Cerebellar nuclear complex (tissue), 1 donor: ENCODE measurements around the gene STX3.
"Not testable (repeated sequence)": the region's sequence is repeated elsewhere in the genome, so short reads cannot be mapped to it uniquely, and the experiment has no call there.

ENCODE experiments used
- DNase-seq, 2 experiments: peaks; one replicate each; lab custom pipeline; 2025; lab: John Stamatoyannopoulos, UW

Gene STX3

DNA sequence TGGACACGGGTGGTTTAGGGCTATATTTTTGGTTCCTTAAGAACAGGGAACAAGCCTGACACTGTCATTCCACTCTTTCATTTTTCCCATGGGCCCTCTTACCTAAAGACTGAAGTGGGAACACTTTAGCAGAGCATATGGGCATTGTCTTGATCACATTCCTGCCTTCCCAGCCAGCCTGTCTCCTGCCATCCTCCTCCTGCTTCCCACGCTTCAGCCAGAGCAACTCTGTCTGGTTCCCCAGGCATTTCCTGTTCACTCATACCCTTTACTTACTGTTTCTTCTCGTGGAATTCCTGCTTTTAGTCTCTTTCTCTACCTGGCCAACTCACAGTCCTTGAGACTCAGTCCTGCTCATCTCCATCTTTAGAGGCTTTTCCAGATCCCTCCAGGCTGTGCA lies 32.6 kb downstream of the STX3 start:
- DNase-seq, result no peak

DNA sequence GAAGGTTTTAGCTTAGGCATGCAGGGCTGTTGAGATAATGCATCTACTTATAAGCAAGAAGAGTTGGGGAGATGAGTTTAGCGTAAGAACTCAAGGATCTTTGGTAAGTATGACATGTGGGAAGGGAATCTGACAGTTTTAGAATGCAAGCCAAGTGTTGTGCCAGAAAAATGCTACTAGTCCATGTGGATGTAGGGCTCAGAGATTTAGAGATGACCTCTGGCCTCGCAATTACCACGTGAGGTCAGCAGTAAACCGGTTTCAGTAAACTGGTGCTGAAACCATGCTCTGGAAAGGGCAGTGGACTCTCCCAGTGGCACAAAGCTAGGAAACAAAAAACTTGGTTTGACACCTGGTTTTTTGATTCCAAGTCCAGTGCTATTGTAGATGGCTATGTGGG lies 36.5 kb downstream of the STX3 start:
- DNase-seq, result no peak

DNA sequence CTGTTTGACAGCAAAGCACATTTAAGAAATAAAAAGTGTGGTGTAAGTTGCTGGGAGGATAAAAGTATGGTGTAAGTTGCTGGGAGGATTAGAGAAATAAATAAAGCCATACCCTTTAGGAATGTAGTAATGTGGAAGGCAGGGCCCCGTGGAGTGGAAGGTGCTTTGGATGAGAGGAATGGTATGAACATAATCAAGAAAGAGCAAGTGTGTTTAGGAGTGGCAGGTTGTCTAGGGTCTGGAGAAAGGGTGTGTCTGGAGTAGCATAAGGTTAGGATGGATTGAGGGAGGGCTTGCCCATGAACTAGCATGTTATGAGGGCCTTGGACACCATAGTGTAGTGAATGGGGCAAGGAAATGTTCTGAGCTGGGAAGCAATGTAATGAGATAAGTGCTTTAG lies 37.3 kb downstream of the STX3 start:
- no peak for DNase-seq

DNA sequence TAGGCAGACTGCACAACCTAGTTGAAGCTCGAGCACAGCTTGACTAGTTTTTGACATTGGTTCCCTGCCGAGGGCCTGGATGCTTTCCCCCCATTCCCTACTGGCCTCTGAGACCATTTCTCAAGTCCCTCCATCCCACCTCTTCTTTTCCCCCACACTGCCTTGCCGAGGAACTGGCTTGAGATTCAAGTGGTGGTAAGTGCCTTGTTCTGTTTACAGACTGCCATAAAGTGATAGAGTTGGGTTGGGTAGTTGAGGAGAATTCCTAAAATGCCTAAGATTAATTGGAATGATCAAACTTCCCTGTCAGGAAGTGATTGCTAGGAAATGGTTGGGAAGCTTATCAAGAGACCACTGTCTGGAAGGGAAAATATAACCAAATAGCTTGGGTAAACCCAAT lies 39.2 kb downstream of the STX3 start:
- DNase-seq, result no peak

DNA sequence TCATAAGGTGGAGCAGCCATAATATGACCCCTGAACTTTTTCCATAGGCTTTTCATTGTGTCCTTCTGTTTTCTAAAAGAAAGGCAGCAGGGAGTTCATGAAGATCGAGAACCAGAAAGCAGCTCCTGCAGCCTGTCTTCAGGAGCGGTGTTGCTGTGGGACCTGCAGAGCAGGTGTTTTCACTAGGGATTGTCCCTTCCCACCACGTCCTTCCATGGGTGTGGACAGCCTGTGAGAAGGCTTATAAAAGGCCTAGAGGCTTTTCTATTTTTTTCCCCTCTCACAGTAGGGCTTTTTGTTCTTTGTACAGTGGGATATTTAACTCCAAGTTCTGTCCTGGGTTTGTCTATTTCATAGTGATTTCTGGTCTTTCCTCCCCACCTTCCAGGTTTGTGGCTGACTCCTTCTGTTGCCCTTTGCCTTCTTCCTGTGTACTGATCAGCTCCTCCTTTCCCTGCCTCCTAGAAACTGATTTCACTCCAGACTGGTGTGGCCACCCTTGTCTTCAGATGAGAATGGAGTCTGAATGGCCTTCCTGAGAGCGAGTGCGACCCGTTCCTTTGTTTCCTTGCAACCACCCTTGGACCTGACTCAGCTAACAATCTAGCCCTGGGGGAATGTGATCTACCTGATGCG lies 45.3 kb downstream of the STX3 start:
- DNase-seq, result no peak

DNA sequence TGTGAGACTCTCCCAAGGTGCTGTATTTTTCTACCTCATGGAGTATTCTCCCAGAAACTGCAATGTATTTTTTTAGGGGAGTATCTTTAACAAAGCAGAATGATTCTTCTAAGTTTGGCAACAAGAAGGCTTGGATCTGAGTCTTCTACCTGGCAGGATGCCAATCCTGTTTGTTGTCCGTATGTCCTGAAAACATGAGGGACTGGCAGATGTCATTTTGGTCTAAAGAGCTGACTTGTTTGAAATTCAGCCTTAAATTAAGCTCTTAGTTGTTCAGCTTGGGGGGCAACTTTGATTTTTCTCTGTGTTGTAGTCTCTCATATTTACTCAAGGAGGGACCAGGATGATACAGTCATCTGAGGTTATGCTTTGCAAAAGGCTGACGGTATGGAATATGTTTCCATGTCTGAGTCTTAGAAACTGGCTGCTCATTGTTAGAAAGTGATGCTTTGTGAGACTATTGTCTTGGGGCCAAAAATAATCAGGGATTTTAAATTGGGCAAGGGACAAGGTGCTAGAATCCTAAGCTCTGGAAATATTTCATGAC lies 46.1 kb downstream of the STX3 start:
- no peak for DNase-seq

DNA sequence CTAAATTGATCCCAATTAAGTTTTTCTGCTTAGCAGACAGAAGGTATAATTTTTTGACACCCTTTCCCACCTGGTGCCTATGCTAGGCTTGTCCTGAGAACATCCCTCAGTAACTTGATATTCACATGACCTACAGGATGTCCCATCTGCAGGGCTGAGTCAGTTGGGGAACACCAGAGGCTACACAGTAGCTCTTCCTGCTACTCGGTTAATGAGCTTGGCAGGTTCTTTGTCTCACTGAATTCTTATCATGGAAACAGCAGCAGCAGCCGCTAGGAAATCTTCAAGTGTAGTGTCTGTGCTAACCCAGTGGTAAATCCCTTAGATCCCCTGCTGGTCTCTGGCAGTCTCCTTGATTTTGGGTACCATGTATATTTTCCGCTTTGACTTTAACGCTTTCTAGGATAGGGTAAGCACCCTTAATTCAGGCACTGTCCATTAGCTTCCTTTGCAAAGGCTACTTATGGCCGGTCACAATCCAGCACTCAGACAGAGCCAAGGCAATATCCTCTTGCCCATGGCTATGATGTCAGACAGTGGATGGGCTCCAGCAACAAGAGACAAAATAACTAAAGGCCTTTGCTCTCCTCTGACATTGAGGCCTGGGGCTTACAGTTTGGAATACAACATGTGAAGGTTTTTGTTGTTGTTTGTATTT lies 46.9 kb downstream of the STX3 start:
- peak in 1 of 2 experiments; percentile 34 for DNase-seq

DNA sequence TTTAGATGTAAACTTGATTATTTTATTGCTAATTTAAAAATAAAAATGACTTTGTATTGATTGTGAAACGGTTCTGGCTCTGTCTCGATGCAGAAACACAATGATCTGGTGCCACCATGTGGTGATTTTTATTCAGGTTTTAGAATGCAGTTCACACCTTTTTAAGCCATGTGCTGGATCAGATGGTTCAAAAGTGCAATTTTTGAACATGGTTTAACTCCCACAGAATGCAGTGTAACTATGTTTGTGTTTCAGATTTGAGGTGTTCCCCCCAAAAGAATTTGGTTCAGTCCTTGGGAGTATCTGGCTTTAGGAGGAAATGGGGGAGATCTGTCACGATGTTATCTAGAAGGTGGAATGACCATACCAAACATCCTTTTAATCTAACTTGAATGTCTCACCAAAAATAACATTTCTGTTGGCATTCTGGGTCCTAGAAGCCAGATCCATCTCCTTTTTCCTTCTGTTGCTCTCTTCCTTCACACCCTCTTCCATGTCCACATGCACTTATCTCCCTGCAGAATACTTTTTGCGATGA lies 47.5 kb downstream of the STX3 start:
- no peak for DNase-seq

DNA sequence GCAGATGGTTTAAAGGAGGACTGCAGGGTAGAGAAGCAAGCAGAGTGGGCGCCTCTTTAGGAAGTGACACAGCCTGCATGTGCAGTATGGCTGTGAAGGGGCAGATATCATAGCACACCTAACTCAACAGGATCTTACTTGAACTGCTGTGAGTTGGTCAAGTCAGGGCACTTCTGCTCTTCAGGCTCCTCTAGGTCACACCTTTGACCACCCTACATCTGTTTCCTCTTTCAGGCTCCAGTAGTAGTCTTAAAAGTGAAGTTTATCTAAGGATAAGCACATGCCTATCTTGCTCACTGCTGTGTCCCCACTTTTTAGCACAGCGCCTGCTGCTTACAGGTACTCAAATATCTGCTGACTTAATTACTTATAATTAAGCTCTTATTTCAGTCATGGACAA lies 48.9 kb downstream of the STX3 start:
- no peak for DNase-seq

DNA sequence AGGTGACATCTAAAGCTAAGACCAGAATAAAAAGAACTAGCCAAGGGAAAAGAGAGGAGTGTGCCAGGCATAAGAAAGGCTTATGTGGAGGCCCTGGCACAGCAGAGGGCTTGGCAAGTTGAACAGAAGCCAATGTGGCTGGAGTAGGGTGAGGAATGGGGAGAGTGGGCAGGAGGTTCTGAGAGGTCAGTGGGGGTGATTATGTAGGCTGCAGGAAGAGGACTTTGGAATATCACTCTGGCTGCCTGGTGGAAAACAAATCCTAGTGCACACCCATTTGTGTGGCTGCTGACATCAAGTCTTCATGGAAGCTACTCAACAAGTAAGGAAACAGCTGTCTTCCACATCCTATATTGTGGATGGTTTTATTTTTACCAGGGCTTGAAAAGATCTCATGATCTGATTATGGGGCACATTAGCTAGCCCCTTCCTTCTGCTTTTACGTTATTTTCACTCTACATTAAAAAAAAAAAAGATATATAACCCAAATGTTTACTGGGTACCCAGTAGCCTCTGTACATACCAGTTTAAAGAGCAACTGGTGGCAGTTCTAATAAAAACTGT lies 52.0 kb downstream of the STX3 start:
- no peak for DNase-seq

DNA sequence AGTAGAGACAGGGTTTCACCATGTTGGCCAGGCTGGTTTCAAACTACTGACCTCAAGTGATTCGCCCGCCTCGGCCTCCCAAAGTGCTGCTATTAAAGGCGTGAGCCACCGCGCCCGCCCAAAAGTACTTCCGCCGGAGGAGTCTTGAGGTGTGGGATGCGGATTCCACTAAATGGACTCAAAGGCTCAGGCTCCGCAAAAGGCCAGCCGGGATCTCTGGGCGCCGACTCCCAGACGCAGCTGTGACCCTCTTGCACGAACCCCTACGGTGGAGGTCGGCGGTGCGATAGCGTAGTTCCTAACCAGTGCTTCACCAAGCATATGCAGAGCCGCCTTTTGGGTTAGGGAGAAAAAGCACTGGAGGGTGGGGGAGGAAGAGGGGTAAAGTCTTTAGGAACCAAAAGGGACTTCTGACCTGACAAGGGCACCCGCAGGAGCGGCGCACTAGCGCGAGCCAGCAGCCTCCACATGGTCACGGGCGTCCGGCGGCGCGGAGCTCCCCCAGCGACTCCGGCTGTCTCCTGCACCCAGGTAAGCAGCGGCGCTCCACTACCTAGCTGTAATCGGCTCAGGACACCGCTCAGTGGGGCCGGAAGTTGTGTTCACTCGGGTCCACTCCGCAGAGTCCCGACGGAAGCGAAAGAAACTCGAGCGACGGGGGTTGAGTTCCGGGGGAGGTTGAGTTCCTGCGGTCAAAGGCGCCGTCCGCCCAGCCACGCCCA lies 55.2 kb downstream of the STX3 start, which contains the start of gene MRPL16:
Gene MRPL16, minus strand, starts transcription at position 590 of the 722 bp plus-strand sequence. Its CDS starts 120 bp downstream, at position 470.
- DNase-seq, result peak in 1 of 2 experiments; percentile 62

DNA sequence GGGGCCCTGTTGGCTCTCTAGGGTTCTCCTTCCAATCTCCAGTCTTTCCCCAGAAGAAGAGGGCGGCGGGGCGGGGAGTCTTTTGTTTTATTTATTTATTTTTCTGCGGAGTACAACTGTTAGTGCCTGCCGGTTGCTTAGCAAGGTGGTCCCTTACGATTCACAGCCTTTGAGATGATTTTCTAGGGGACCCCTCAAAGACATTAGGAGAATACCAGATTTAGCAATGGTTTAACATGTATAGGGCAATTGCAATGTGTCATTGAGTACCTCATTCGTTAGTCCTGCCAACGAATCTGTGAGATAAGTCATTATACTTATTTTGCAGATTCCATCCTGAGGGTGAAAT lies 55.7 kb downstream of the STX3 start:
- no peak for DNase-seq

DNA sequence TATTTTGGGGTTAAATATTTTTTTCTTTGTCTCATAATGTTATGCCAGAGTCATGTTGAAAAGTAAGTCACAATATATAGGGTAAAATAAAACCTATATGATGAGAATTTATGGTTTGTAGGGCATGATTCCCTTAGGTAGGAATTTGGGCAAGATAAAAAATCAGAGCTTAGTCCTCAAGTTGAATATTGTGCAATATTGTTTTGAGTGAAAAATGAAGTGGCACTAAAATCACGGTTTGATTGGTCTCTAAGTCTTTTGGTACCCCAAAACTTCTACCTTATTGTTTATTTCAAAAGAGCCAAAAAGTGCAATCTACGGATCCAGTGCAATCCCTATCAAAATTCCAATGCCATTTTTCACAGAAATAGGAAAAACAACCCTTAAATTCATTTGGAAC lies 57.0 kb downstream of the STX3 start:
- no peak for DNase-seq

DNA sequence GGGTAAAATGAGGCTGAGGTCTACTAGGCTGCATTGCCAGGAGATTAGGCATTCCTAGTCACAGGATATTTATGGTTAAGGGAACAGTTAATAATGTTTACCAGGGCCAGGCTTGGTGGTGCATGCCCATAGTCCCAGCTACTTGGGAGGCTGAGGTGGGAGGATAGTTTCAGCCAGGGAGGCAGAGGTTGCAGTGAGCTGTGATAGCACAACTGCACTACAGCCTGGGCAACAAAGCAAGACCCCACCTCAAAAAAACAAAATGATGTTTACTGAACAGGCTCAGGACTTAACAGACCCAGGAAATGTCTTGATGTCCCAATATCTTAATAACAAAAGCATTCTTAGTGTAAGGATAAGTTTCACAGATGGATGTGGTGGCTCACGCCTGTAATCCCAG lies 58.2 kb downstream of the STX3 start:
- DNase-seq, result no peak

DNA sequence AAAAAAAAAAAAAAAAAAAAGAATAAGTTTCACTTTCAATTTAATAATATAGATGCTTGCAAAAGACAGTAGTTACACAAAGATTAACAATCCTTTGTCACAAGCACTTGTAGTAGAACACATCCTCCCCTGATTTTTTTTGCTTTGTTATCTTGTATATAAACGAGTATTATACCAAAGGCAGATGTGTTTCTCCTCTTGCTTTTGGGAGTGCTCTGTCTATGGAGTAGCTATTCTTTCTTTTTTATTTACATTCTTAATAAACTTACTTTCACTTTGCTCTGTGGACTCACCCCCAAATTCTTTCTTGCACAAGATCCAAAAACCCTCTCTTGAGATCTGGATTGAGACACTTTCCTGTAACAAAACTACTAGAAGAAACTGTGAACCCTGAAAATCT lies 58.8 kb downstream of the STX3 start:
- DNase-seq, result no peak

DNA sequence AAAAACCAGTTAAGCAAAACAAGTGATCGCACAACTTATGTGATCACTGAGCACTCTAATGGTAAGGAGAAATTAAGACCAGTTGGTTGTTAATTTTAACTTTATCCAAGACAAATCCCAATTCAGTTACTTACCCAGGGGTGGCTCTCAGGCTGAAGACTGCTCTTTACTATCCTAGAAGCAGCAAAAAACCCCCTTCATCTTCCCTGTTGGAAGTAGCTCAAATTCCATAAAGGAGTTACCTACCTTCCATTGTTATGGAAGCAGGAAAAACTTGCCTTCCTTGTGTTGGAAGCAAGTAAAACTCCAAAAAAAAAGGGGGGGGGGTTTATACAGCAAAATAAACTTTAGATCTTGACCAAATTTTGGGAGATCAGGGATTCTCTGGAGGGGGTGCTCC lies 60.6 kb downstream of the STX3 start:
- no peak for DNase-seq

DNA sequence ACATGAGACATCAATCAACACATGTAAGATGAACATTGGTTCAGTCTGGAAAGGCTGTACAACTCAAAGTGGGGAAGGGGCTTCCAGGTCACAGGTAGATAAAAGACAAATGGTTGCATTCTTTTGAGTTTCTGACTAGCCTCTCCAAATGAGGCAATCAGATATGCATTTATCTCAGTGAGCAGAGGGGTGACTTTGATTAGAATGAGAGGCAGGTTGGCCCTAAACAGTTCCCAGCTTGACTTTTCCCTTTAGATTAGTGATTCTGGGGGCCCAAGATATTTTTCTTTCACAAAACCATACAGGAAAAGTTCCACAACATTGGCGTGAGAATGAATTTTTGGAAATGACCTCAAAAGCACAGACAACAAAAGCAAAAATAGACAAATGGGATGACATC lies 61.3 kb downstream of the STX3 start:
- DNase-seq, result not testable (repeated sequence)

DNA sequence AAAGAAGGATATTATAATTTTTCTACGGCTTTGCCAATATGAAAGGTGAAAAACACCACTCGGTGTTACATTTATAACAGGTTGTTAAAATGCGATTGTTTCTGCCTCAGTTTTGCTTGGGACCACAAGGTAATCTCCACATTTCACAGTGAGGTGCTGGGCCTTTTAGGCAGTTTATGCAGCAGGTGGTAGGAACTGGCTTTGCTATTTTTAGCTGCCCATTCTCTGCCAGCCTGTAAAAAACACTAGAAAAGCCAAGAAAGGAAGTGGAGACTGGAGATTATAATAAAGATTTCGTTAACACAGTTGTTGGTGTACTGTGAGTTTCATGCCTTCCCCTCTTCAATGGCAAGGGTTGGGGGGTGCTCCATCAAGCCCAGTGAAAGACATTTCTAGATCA lies 63.4 kb downstream of the STX3 start:
- no peak for DNase-seq

DNA sequence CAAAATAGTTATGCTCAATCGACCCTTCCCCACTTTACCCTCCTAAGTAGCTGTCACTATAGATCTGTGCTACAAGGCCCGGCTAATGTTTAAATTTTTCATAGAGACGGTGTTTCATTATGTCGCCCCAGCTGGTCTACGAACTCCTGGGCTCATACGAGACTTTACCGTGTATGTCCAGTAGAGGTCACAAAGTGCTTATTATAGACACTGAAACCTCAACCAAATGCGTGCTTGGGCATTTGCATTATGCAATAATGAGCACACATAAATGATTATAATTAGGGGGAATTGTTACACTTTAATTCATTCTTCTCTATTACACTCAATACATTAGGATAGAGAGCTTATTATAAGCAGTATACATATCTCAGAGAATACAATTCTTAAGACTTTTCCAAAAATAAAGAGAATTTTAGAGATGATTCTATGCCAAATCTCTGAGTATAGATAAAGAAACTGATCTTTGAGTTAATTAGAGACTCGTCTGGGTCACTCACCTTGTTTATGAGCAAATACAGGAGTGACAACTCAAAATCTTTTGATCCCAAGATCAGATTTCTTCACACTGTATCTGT lies 67.9 kb downstream of the STX3 start:
- DNase-seq, result peak in 1 of 2 experiments; percentile 1

DNA sequence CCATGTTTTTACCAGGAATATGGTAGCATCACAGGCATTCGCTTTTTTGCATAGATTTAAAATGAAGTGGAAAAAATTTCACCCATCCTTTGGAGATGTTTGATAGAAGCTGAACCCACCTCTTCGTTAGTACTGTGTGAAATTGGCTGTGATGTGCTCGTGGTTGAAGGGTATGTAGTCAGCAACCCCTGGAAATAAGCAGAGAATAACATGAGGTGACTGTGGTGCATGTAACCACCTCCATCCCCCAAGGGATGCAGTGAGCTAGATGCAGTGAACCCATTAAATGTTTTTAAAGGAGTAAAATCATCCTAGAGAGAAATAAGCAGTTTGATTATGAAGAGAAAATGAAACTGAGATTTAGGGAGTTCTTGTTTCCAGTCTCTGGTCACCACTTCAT lies 74.2 kb downstream of the STX3 start:
- DNase-seq, result no peak

DNA sequence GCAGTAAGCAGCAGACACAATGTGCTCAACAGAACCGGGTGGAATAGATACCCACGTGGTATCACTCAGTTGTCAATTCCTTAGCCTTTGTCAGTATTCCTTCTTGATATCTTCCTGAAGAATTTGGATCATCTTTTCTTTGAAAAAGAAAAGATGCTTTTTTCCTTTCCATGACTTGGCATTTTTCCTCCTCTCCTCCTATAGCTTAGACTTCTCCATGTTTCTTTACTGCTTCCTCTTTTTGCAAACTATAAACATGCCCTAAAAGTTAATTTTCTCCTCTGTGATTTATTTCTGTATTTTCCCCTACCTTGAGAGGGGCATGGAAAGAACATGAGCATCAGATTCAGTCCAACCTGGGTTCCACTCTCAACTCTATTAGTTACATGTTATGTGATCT lies 78.4 kb downstream of the STX3 start:
- DNase-seq, result no peak

DNA sequence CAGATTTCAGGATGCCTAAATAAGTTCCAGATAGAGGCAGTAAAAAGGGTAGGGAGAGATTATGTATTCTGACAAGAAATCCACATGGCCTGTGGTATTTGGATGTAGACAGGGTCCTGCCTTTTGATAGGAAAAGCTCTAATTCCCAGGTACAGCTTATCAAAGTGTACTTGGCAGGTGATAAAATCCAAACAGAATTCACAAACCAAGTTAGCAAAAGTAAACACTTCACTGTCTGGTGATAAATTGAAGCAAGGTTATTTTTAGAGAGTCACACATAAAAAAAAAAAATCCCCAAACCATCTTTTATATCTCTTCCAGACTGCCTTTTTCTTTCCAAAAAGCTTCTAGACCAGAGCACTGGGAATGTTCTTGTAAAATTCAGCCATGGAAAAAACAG lies 84.4 kb downstream of the STX3 start:
- DNase-seq, result no peak
